Measurements from ENCODE around the gene SURF2. TPM values are rescaled to one million over a fixed set of nuclear protein-coding genes. Genes with fewer than 3 reads are reported as not detected.

SURF2 gene
- total and polyA plus RNA-seq, 9 of the 15 experiments (the other 6 are each of a cell fraction or from before 2014, with no cell fraction given) = 5.5 to 82.5 (median 21.3) TPM

DNA sequence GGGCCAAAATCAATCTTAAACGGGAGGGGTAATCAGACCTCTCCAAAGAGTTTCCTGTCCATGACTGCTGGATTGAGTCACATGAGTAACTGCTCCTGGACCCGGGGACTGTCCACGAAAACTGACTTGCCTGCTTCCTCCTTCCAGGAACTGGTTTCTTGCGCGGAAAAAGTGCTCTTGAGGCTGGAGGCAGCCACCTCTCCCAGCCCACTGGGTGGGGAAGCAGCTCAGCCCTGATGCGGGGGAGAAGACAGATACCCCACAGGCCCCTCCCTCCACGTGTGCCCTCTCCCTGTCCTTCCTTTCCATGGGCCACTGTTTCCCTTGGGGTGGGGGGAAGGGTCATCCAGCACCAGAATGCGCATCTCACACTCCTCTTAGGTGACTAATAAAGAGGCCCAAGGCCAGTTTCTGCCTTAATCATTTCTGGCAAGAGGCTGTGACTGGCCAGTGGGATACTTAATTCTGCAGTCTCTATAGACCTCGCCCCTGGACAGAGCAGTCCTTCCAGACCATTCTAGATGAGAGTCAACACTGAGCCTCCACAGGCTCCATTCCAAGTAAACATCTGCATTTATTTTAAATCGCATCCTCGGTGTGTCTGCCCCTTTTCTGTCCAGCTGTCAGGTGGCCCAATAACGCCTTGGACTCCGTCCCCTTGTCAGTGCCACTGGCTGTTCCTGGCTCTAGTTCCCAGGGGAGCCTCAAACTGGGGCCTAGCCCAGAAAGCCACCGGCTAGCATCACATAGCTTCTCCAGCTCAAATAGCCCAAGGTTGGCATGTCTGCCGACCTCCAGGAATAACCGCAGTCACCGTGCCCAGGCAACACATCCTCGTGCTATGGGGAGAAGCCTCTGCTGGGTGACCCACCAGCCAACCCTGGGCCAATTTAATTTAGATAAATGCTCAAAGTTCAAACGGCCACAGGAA lies 49.4 kb downstream of the SURF2 start (continued):
- TF ChIP-seq, protein P1, sequence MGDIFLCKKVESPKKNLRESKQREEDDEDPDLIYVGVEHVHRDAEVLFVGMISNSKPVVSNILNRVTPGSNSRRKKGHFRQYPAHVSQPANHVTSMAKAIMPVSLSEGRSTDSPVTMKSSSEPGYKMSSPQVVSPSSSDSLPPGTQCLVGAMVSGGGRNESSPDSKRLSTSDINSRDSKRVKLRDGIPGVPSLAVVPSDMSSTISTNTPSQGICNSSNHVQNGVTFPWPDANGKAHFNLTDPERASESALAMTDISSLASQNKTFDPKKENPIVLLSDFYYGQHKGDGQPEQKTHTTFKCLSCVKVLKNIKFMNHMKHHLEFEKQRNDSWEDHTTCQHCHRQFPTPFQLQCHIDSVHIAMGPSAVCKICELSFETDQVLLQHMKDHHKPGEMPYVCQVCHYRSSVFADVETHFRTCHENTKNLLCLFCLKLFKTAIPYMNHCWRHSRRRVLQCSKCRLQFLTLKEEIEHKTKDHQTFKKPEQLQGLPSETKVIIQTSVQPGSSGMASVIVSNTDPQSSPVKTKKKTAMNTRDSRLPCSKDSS (IDR thresholded peaks at IDR 0.05; ENCODE audit: low read depth, partially characterized antibody) = no peak
- TF ChIP-seq XRCC3 (IDR thresholded peaks at IDR 0.05) (no peak), SRSF7 (optimal IDR thresholded peaks at IDR 0.05; ENCODE audit: low read depth, low read length) (no peak), TARDBP (IDR thresholded peaks at IDR 0.05) (no peak), ZEB2 (IDR thresholded peaks at IDR 0.05) (no peak), SMAD2 (IDR thresholded peaks at IDR 0.05; ENCODE audit: low read depth, low read length) (no peak), HNRNPLL (IDR thresholded peaks at IDR 0.05; ENCODE audit: low read depth, low read length, poor library complexity, severe bottlenecking) (no peak)
- TF ChIP-seq, protein P2, sequence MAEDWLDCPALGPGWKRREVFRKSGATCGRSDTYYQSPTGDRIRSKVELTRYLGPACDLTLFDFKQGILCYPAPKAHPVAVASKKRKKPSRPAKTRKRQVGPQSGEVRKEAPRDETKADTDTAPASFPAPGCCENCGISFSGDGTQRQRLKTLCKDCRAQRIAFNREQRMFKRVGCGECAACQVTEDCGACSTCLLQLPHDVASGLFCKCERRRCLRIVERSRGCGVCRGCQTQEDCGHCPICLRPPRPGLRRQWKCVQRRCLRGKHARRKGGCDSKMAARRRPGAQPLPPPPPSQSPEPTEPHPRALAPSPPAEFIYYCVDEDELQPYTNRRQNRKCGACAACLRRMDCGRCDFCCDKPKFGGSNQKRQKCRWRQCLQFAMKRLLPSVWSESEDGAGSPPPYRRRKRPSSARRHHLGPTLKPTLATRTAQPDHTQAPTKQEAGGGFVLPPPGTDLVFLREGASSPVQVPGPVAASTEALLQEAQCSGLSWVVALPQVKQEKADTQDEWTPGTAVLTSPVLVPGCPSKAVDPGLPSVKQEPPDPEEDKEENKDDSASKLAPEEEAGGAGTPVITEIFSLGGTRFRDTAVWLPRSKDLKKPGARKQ (CRISPR knock-in tag; IDR thresholded peaks at IDR 0.05) = no peak
